ENCODE results near the gene HS3ST2.

HS3ST2 gene

DNA sequence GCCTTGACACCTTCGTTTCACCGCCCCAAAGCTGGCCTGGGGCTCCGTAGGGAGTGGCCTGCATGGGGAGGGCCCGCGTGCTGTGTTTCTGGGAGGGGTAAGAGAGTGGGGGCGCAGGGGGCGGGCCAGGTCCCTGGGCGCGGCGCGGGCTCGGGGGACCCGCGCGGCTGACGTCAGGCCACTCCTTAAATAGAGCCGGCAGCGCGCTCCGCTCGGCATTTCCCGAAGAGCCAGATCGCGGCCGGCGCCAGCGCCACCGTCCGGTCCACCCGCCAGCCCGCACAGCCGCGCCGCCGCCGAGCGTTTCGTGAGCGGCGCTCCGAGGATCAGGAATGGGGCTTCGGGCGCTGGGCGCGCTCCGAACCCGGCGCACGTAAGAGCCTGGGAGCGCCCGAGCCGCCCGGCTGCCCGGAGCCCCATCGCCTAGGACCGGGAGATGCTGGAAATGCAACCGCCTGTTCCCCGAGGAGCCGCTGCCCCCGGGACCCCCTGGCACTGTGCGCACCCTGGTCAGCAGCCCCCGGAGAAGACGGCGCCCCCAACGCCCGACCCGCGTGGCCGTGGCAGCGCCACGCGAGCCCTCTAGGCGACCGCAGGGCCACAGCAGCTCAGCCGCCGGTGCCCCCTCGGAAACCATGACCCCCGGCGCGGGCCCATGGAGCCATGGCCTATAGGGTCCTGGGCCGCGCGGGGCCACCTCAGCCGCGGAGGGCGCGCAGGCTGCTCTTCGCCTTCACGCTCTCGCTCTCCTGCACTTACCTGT lies at the start of gene HS3ST2:
Gene HS3ST2 (plus strand): TSS at position 215 of the 763 bp plus-strand sequence. CDS start 449 bp downstream, at position 664.
- DNase-seq = no peak

GRCh38 chr16:22764662-22765327 lies 49.2 kb upstream of the HS3ST2 start:
- DNase-seq = no peak

DNA sequence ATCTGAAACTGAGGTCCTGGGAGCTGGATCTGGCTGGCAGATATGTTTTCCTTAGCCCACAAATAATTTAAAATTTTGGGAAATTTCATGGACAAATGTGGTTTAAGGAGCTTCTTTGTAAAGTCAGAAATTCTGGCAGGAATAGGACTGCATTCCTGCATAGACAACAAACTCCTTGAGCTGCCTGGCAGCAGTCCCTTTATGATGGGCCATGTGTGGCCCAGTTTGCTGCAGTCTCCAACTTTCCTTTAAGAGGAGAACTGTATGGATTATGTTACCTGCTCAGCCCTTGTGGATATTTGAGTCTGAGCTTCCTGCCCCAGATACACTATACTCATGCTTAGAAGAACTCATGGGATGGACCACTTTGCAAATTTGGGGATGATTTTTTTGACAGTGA lies 48.5 kb upstream of the HS3ST2 start:
- no peak for DNase-seq

GRCh38 chr16:22770866-22771265 lies 43.1 kb upstream of the HS3ST2 start:
- no peak for DNase-seq

DNA sequence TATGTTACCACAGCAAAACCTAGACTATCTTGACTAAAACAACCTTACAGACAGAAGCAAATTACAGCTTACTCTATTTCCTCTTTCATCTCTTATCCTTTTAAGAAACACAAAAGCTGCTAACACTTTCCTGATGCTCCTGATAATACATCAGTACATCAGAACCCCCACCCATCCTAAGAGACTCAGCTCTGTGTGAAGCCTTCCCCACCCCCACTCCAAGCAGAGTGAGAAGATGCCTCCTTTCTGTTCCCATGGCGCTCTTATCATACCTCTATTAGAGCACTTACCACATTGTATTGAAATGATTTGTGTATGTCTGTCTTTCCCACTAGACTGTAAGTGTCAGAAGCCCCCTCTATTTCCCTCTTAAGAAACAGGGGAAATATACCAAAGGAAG lies 42.4 kb upstream of the HS3ST2 start:
- DNase-seq = no peak

GRCh38 chr16:22775220-22775922 lies 38.6 kb upstream of the HS3ST2 start:
- DNase-seq = no peak

DNA sequence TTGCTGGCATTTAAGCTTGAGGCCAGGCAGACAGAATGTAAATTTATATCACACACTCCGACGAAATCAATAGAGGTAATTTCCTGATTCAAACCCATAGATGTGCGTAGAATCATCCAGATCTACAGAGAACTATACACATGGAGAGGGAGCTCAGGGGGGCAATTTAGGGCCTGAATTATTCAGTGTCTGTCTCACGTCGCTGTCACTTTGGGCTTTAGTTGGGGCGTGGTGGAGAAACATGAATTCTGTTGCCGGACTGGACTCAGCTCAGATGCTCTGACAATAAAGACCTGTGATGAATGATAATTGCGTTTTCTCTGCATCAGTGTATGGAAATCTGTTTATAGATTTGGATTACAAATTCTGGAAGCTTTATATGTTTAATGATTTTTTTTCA lies 32.5 kb upstream of the HS3ST2 start:
- DNase-seq = no peak

- DNase-seq = no peak
These were observed 31.6 kb upstream of the HS3ST2 start for GRCh38 chr16:22782314-22782713.

GRCh38 chr16:22784690-22785214 lies 29.2 kb upstream of the HS3ST2 start:
- DNase-seq = no peak

GRCh38 chr16:22785552-22785951 lies 28.4 kb upstream of the HS3ST2 start:
- no peak for DNase-seq

DNA sequence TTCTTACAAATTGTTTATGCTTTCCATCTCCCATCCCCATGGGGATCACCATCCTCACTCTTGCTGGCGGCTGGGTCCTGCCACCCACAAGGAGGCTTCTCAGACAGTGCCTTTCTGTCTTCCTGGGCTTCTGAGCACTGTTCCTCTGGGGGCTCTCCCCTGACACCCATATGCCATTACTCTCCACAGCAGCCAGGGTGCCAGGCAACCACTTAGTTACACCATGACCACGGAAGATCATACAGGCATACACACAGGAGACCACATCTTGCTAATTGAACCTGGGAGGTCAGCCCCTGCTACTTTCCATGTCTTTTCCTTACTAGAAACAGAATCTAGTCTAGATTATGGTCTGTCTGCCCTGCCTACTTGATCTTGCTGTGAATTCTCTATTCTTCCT lies 27.7 kb upstream of the HS3ST2 start:
- DNase-seq = no peak

DNA sequence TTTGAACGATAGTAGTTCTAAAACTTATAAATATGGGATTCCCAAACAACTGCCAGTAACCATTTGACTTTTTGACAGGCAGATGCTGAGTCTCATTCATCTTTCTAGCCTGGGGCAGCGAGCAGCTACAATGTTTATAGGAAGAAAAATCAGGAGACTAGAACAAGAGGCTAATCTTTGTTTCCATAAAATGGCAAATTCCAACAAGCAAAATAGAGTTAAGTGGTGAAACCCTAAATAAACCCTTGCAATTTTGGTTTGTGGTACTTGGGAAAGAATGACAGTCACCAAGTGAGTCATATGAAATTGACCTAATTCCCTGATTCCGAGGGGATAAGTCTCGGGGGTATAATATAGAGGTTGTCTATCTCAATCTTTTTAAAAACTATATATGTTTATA lies 27.3 kb upstream of the HS3ST2 start:
- DNase-seq = no peak

GRCh38 chr16:22787466-22788192 lies 26.3 kb upstream of the HS3ST2 start:
- DNase-seq = no peak

GRCh38 chr16:22788193-22788530 lies 25.8 kb upstream of the HS3ST2 start:
- DNase-seq = no peak

DNA sequence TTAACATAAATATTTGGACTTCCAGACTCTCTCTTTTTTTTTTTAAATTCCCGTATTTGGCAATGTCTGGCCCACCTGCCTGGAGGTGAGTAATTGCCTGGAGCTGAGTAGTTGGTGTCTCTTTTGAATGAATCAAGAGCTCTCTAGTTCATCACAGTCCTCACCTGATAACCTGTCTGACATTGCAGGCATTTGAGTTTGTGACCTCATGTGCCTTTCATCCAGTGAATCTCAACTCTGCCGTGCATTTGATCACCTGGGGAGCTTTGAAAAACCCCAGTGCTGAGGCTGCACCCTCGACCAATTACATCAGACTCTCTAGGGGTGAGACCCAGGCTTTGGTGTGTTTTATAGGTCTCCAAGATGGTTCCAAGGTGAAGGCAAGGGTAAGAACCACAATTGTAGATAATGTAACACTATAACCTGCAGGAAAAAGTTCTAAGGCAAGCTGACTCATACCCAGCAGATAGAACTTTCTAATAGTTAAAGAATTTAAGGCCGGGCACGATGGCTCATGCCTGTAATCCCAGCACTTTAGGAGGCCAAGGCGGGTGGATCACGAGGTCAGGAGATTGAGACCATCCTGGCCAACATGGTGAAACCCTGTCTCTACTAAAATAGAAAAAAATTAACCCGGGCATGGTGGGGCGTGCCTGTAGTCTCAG lies 24.5 kb upstream of the HS3ST2 start:
- no peak for DNase-seq

GRCh38 chr16:22797551-22797950 lies 16.4 kb upstream of the HS3ST2 start:
- no peak for DNase-seq

DNA sequence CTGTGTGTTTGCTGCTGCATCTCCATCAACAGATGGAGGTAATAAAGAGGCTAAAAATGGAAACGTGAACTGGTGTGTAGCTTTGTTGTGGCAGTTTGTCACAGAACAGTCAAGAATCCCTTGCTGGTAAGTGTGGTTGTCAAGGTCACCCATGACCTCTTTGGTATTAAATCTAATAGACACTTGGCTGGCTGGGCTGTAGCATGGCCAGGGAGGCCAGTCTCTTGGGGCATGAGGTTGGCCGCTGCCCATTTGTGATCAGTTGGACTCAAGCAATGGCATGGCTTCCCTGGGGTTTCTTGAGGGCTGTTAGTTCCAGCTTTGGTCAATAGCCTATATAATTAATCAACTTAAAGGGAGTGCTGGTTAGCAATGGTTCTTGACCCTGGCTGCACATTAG lies 14.8 kb upstream of the HS3ST2 start:
- no peak for DNase-seq

DNA sequence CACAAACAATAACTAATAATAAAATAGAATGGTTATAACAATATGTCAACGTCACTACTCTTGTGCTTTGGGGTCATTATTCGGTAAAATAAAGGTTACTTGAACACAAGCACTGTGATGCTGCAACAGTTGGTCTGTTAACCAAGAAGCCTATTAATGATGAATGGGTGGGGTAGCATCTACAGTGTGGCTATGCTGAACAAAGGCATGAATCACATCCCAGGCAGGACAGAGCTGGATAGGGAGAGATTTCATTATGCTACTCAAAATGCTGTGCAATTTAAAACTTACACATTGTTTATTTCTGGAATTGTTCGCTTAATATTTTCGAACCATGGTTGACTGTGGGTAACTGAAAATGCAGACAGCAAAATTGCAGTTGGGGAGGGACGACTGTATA lies 9.1 kb upstream of the HS3ST2 start:
- no peak for DNase-seq

DNA sequence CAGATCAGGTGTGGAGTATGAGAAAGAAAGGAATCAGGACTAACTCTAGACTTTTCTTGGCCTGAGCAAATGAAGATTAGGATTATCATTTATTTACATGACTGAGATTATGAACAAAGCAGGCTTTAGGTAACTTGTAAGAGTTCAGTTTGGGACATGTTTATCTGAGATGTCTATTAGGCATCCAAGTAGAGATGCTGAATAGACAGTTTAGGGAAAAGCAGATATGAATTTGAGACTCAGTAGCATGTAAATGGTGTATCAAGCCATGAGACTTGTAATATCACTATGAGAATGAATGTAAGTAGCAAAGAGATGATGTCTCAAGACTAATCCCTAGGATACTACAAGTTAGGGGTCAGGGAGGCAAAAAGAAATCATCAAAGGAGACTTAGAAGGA lies 8.6 kb upstream of the HS3ST2 start:
- no peak for DNase-seq

DNA sequence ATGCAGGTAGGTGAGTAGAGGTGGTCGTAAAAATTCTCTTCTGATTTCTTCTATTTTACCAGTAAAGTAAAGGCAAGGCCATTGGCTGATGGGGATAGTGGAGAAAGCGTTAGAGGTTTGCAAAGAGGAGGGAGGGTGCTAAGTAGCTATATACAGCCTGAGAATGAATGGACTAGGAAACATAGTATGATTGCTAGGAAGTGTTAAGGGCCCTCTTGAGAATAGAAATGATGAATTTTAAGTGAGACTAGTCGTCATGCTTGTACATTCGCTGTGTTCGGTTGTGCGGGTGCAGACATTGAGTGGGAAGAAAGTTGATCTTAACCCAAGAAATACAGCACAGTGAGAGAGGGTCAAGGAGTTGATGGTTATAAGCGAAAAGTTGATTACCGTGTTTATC lies 7.2 kb upstream of the HS3ST2 start:
- no peak for DNase-seq

DNA sequence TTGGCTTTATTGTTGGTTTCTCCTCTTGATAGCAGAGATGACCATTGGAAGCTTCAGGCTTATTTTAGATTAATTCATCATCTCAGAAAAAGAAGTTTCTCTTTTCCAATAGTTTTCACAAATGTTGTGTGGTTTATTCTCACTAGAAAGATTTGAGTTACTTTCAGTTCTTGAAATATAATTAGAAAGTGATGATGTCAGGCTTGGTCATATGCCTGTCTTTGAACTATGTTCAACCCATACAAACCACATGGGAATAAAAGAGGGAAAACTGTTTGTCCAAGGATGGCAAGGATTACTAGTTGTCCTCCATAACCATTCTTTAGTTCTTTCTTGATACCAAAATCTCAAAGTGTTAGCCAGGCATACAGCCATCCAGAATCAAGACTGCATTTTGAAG lies 3.7 kb upstream of the HS3ST2 start:
- DNase-seq = no peak

DNA sequence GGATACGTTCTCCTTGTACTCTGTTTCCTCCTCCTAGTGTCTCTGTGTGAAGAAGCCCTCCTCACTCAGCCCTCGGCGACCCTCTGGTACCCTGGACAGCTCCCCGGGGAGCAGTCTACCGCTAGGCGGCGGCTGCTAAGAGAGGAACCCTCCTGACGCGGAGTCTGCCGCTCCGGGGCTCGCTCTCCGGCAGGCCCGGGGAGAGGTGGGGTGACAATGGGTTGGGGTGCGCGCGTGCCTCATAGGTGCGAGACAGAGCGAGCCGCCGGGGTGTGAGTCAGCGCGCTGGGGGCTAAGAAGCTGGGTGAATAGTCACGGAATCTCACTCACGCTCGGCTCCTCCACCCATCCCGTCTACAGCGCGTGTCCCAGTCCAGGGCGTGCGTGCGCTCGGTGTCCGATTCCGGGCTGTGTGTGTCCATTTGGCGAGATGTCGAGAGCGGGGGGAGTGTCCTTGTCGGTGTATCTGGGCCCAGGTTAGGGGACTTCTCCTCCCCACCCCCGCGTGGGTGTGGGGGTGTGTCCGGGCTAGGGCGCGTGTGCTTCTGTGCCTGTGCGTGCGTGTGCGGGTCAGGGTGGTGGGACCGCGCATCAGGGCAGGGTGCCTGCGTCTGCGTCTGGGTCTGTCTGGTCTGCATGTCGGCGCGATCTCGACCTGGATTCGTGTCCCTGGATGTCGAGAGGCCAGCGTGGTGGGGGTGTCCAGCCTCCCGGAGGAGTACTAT lies 577 bp upstream of the HS3ST2 start:
- DNase-seq = no peak
